B cell (primary cell): ENCODE results near the gene SNRPD1. TPM values are rescaled to one million over a fixed set of nuclear protein-coding genes. Genes with fewer than 3 reads are reported as not detected.

Source experiments
- ATAC-seq: fragments of 200-7000 bp; cut with Tn5 transposase; one replicate; pipeline ENCODE4 v1.10.0; 2021; ENCODE audit warnings: low read depth, mild to moderate bottlenecking, moderate number of reproducible peaks, moderate library complexity
- CTCF ChIA-PET: fragments of 350-600 bp; sonication (Branson Sonifier 250); formaldehyde crosslinking; loops from one replicate; lab custom pipeline; 2021; ENCODE audit warnings: antibody characterized with exemption, inconsistent platforms; lab: Charles Lee
- POLR2A ChIA-PET: fragments of 350-600 bp; sonication (Branson Sonifier 250); formaldehyde crosslinking; loops from one replicate; lab custom pipeline; 2021; ENCODE audit warnings: antibody characterized with exemption; lab: Charles Lee
- DNase-seq: peaks from one replicate; pipeline ENCODE4 v3.0.0; 2013
- H2AFZ ChIP-seq: 2 replicates; pipeline ENCODE4 v1.6.1; 2012; ENCODE audit warnings: mild to moderate bottlenecking, low read depth, low read length; ENCODE audit not compliant: insufficient read depth, poor library complexity, severe bottlenecking
- H3K27ac ChIP-seq, 2 donors: 1 replicate in 1 of 2; 2 replicates in 1 of 2; pipeline ENCODE4 v1.5.1; 2012 to 2013; ENCODE audit warnings: low read length in 2 of 2, mild to moderate bottlenecking in 2 of 2, moderate library complexity in 1 of 2
- H3K27me3 ChIP-seq, 4 experiments: fragments of 200-600 bp in 1 of 4; sonication (generic) in 1 of 4; replicated peaks in 1 of 4; 1 replicate in 2 of 4; 2 replicates in 2 of 4; pipeline versions ENCODE4 v1.6.1 to v1.7.0; 2013 to 2016; ENCODE audit warnings: low read length in 3 of 4, mild to moderate bottlenecking in 2 of 4, mixed read lengths in 1 of 4, moderate library complexity in 1 of 4; ENCODE audit not compliant: insufficient read depth in 4 of 4, control insufficient read depth in 3 of 4; ENCODE audit errors: control extremely low read depth in 1 of 4
- H3K36me3 ChIP-seq, 2 experiments: replicated peaks in 1 of 2; 1 replicate in 1 of 2; 2 replicates in 1 of 2; pipeline versions ENCODE4 v1.6.1 to v1.7.1; 2013; ENCODE audit warnings: low read length in 1 of 2; ENCODE audit not compliant: insufficient read depth in 2 of 2, control insufficient read depth in 1 of 2; ENCODE audit errors: control extremely low read depth in 1 of 2, extremely low read depth in 1 of 2
- H3K4me1 ChIP-seq, 2 donors: fragments of 200-600 bp in 1 of 2; sonication (generic) in 1 of 2; 1 replicate in 1 of 2; 2 replicates in 1 of 2; pipeline versions ENCODE4 v1.5.1 to v1.6.1; 2013 to 2017; ENCODE audit warnings: low read length in 2 of 2; ENCODE audit not compliant: control insufficient read depth in 2 of 2, insufficient read depth in 2 of 2
- H3K4me2 ChIP-seq: replicated peaks from 2 replicates; pipeline ENCODE3; 2012; ENCODE audit warnings: mild to moderate bottlenecking, low read depth, low read length; ENCODE audit not compliant: poor library complexity, severe bottlenecking
- H3K4me3 ChIP-seq, 5 experiments: fragments of 200-600 bp in 1 of 5; sonication (generic) in 1 of 5; 1 replicate in 3 of 5; 2 replicates in 2 of 5; pipeline versions ENCODE4 v1.5.1 to v1.7.0; 2011 to 2016; ENCODE audit warnings: low read length in 4 of 5, mild to moderate bottlenecking in 4 of 5, low read depth in 2 of 5, control low read depth in 1 of 5, moderate library complexity in 1 of 5; ENCODE audit not compliant: insufficient read depth in 1 of 5; ENCODE audit errors: control extremely low read depth in 1 of 5, extremely low read depth in 1 of 5
- H3K79me2 ChIP-seq: fragments of 200-600 bp; sonication (generic); one replicate; pipeline ENCODE4 v1.6.0; 2016; ENCODE audit warnings: low read length; ENCODE audit not compliant: control insufficient read depth, insufficient read depth
- H3K9ac ChIP-seq: fragments of 200-600 bp; sonication (generic); 2 replicates; pipeline ENCODE4 v1.6.1; 2017; ENCODE audit warnings: mild to moderate bottlenecking, low read length, moderate library complexity
- H3K9me3 ChIP-seq, 3 donors: one replicate each; pipeline versions ENCODE4 v1.6.1 to v1.7.1; 2013; ENCODE audit warnings: low read length in 2 of 3; ENCODE audit not compliant: control insufficient read depth in 2 of 3, insufficient read depth in 1 of 3; ENCODE audit errors: control extremely low read depth in 1 of 3
- H4K20me1 ChIP-seq: 2 replicates; pipeline ENCODE4 v1.6.0; 2012; ENCODE audit warnings: mild to moderate bottlenecking, low read length; ENCODE audit not compliant: insufficient read depth, control insufficient read depth, poor library complexity, severe bottlenecking
- H3K27ac Mint-ChIP-seq: one replicate; pipeline ENCODE4 v1.8.0; 2021; ENCODE audit warnings: mixed read lengths
- H3K27me3 Mint-ChIP-seq: one replicate; pipeline ENCODE4 v1.8.0; 2021; ENCODE audit warnings: mixed read lengths
- H3K4me1 Mint-ChIP-seq: one replicate; pipeline ENCODE4 v1.8.0; 2021; ENCODE audit warnings: mixed read lengths
- H3K4me3 Mint-ChIP-seq: one replicate; pipeline ENCODE4 v1.8.0; 2021; ENCODE audit warnings: mixed read lengths
- H3K9me3 Mint-ChIP-seq: one replicate; pipeline ENCODE4 v1.8.0; 2022; ENCODE audit warnings: mixed read lengths; ENCODE audit not compliant: insufficient read depth
- CTCF ChIP-seq: fragments of 200-600 bp; IDR thresholded peaks from one replicate; pipeline ENCODE4 v1.8.0; 2022; ENCODE audit warnings: antibody characterized with exemption, mild to moderate bottlenecking
- EZH2 ChIP-seq: IDR thresholded peaks from 2 replicates; pipeline ENCODE4 v1.6.1; 2012; ENCODE audit warnings: borderline replicate concordance, low read depth, mild to moderate bottlenecking, moderate library complexity, low read length; ENCODE audit not compliant: insufficient read depth, poor library complexity, severe bottlenecking
- WGBS: methylation state at CpG from one replicate; pipeline ENCODE4 v1.1.5; 2013; ENCODE audit warnings: missing lambda C conversion rate; ENCODE audit not compliant: insufficient coverage; 5-methylcytosine and 5-hydroxymethylcytosine counted together
- intact Hi-C: fragments of 100-400 bp; cut with micrococcal nuclease; formaldehyde crosslinking; loops from one replicate; pipeline ENCODE4 v1.10.0; 2022
- polyA plus RNA-seq: library from polyadenylated mRNA; depleted of rRNA; stranded (reverse); fragments of >200 nt; gene quantifications from 2 replicates; pipeline ENCODE4 v1.2.3, GENCODE V29; 2012
- total RNA-seq, 2 donors: library from RNA; stranded (reverse); fragments of 120-200 nt in 1 of 2; gene quantifications; 1 replicate in 1 of 2; 2 replicates in 1 of 2; pipeline versions ENCODE4 v1.2.3 to v1.2.4, GENCODE V29; 2013 to 2022

The SNRPD1 gene
- total and polyA plus RNA-seq, 2 donors (not counting 1 experiment from before 2014, with no cell fraction given) = 3.0 to 23.9 TPM

GRCh38 chr18:21602299-21602587 is 9.9 kb upstream of the SNRPD1 start:
- Mint-ChIP-seq H3K4me3 (peak overlapping the region; percentile 72), H3K9me3 (no peaks in the 10 kb centered on the region), H3K27ac (peak overlapping the region; percentile 87), H3K4me1 (peaks cover 42% of the 10 kb centered on the region), H3K27me3 (no peaks in the 10 kb centered on the region)
- DNase-seq (peak; percentile 85), ATAC-seq (peak; percentile 24)
- Histone ChIP-seq H3K79me2 (peaks cover 26% of the 10 kb centered on the region), H2AFZ (peak overlapping the region; percentile 62), H3K36me3 (no peaks in the 10 kb centered on the region), H3K9ac (peak overlapping the region; percentile 6), H3K9me3 (no peaks in the 10 kb centered on the region), H3K27ac (peak overlapping the region; percentile 65 to 99), H4K20me1 (peaks cover 7% of the 10 kb centered on the region), H3K4me2 (peak overlapping the region; percentile 96), H3K4me3 (peak overlapping the region in 2 of 5 experiments; percentile 5 to 7), H3K4me1 (peaks cover 37 to 39% of the 10 kb centered on the region in 2 donors), H3K27me3 (no peaks in the 10 kb centered on the region)
- TF ChIP-seq CTCF (no peak), EZH2 (no peak)
- ChIA-PET CTCF (interaction anchor here (7.5 kb wide), 1 partner anchor 9 kb away, joined by 108 read pairs; the partner anchor contains the start of gene SNRPD1), POLR2A (interaction anchor here (0.6 to 3.8 kb wide), 3 partner anchors 11 to 179 kb away, joined by 5 to 48 read pairs (median 8); partner anchors contain the start of gene SNRPD1)
- intact Hi-C loops = no loop called here
- 4% methylated on average over 4 of the region's 5 CpGs for WGBS

- no peak overlapping the region for H3K4me2 ChIP-seq
- H3K9ac ChIP-seq = no peak overlapping the region
- no peak for ATAC-seq
- Mint-ChIP-seq H3K4me1 (peaks cover 27% of the 10 kb centered on the region), H3K27ac (no peak overlapping the region), H3K4me3 (no peak overlapping the region), H3K27me3 (no peaks in the 10 kb centered on the region), H3K9me3 (no peaks in the 10 kb centered on the region)
- ChIA-PET CTCF (no interaction called here), POLR2A (no interaction called here)
- no peaks in the 10 kb centered on the region for H3K36me3 ChIP-seq
- 39% methylated on average over 2 of the region's 2 CpGs for WGBS
- H4K20me1 ChIP-seq = no peaks in the 10 kb centered on the region
- no peak overlapping the region for H3K4me3 ChIP-seq
- H3K27ac ChIP-seq = no peak overlapping the region
- peak overlapping the region; percentile 9 for H2AFZ ChIP-seq
- intact Hi-C loops = no loop called here
- no peak for DNase-seq
- no peaks in the 10 kb centered on the region for H3K9me3 ChIP-seq
- H3K4me1 ChIP-seq = peaks cover 21 to 24% of the 10 kb centered on the region in 2 donors
- no peaks in the 10 kb centered on the region for H3K27me3 ChIP-seq
- H3K79me2 ChIP-seq = peaks cover 3% of the 10 kb centered on the region
- TF ChIP-seq CTCF (no peak), EZH2 (no peak)
These were observed 7.4 kb upstream of the SNRPD1 start for GRCh38 chr18:21604671-21605070.
